Neural cell (in vitro differentiated cells): ENCODE data around the gene MYO1D.

Experiments
- CTCF ChIP-seq: fragments of 450-650 bp; IDR thresholded peaks from 2 replicates; pipeline ENCODE4 v1.5.1; 2014; ENCODE audit warnings: antibody characterized with exemption, mild to moderate bottlenecking, moderate library complexity; ENCODE audit not compliant: poor library complexity, severe bottlenecking
- POLR2AphosphoS5 ChIP-seq: IDR thresholded peaks from 2 replicates; pipeline ENCODE4 v1.6.1; 2012
- TAF1 ChIP-seq: IDR thresholded peaks from 2 replicates; pipeline ENCODE4 v1.6.1; 2012; ENCODE audit warnings: low read depth

GRCh38 chr17:32692179-32692578 lies 184.7 kb downstream of the MYO1D start:
- no peak for TF ChIP-seq CTCF
- TF ChIP-seq POLR2AphosphoS5, result no peak
- TF ChIP-seq TAF1, result no peak
